Hepatic stellate cell (primary cell): ENCODE measurements around the gene AQP9.
"Not testable (repeated sequence)": the region's sequence is repeated elsewhere in the genome, so short reads cannot be mapped to it uniquely, and the experiment has no call there.

Experiments used
- DNase-seq: peaks from one replicate; pipeline ENCODE4 v3.0.0; 2011; ENCODE audit warnings: low spot score

Gene AQP9, protein sequence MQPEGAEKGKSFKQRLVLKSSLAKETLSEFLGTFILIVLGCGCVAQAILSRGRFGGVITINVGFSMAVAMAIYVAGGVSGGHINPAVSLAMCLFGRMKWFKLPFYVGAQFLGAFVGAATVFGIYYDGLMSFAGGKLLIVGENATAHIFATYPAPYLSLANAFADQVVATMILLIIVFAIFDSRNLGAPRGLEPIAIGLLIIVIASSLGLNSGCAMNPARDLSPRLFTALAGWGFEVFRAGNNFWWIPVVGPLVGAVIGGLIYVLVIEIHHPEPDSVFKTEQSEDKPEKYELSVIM

DNA sequence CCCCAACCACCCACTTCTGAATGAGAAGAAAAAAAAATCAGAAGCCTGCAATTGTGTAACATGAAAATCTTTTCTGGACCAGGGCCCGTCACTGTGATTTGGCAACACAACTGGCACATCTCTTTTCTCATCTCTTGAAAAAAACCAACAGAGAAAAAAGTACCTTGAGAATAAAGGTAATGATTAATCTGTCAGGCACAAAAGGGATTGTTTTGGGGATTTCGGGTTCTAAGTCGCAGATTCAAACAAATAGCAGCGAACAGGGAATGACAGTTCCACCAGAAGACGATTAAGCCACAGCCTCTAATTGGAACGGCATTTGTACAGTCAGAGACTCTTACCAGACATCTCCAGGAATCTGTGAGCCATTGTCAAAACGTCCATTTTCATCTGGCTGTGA is at the start of gene AQP9:
TSS of gene AQP9 (plus strand) at position 276 of the 400 bp plus-strand sequence. CDS start 185 bp downstream, outside the sequence.
- DNase-seq: no peak

DNA sequence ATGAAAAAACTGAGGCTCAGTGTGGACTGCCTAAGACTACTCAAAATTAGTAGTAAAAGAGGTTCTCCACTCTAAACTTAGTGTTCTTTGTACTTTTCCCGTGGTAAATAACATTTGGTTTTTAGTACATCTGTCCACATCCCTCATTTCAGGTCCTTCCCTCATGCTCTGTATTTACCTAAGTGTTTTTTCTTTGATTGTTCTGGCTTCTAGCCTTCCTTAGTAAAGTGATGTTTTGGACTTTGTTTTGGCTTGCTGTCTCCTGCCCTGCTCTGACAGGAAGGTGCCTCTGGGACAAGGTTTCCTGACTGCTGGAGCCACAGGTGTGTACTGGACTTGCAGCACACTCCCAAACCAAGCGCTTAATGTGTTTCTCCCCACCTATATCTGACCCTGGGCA is 42.8 kb upstream of the AQP9 start:
- DNase-seq: no peak

DNA sequence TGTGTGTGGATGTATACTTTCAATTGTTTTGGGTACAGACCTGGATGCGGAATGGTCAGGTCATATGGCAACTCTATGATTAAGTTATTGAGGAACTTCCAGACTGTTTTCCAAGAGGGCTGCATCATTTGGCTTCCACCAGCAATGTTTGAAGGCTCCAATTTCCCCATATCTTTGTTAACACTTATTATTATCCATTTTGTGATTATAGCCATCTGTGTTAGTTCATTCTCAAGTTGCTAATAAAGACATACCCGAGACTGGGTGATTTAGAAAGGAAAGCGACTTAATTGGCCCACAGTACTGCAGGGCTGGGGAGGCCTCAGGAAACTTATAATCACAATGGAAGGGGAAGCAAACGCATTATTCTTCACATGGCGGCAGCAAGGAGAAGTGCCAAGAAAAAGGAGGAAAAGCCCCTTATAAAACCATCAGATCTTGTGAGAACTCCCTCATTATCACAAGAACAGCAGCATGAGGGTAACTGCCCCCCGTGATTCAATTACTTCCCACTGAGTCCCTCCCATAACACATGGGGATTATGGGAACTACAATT is 41.6 kb upstream of the AQP9 start:
- DNase-seq: no peak

DNA sequence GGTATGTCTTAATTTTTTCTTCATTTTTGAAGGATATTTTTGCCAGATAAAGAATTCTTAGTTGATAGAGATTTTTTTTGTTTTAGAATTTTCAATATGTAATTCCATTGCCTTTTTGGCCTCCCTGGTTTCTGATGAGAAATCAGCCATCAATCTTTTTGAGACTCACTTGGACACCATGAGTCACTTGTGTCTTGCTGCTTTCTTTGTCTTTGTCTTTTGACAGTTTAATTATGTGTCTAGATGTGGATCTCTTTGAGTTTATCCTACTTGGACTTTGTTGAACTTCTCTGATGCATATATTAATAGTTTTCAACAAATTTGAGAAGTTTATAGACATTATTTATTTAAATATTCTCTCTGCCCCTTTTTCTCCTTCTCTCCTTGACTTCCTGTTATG is 34.7 kb upstream of the AQP9 start:
- DNase-seq: no peak

DNA sequence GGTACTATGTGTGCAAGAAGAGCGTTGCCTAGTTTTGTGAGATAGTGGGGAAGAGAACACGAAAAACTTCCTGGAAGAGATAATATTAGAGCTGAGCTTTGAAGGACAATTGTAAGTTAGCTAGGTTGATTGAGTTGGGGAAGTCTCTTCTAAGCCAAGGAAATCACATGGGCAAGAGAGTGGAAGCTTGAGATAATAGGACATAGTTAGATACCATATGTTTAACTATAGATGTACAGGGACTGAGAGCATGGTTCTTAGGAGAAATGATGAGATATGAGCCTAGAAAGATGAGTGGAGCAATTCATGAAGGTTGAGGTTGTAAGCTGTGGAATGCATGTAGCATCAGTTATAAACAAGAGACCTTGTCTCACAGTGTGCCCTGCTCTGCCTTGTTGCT is 30.1 kb upstream of the AQP9 start:
- DNase-seq: no peak

DNA sequence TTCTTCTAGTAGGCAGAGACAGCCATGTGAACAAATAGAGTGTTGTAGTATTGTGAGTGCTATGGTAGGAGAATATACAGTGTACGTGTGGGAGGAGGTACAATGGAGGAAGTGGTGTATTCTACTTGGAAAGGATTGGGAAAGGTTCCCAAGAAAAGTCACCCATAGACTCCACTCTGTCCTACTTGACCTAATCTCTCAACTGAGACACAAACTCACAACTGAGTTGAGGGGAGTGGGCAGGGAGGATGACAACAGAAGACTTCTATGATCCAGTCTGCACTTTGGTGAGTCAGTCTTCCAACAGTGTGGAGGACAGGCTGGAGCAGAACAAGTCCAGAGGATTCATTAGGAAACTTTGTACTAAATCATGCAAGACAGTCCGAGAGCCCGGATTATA is 28.8 kb upstream of the AQP9 start:
- DNase-seq: no peak

DNA sequence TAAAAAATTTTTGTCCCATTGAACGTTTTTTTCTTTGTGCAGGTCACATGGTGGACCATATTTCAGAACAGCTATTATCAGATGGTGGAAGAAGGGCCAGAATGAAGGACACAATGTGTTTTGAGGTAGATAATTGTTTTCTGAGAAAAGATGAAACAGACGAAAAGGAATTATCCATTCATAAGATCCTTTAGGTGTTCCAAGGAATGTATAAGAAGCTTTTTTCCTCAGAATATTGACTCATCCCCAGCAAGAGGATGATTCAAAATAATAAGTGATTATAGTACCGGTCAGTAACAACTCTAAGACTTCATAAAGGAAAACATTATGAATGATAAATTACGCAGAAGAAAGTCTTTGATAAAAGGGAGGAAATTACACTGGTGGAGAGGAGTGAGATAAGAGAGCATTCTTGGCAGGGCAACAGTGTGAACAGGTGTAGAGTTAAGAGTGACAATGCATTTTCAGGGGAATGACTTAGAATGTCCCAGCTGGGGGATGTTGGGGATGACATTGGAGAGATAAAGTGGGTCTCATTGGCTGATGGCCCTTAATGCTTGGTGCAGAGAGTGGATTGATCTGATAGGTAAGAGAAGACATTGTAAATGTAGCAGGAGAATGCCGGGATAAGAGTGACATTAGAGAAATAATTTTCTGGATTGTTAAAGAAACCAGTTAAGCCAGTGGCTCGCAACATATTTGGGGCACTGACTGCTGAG is 27.0 kb upstream of the AQP9 start:
- DNase-seq: no peak

DNA sequence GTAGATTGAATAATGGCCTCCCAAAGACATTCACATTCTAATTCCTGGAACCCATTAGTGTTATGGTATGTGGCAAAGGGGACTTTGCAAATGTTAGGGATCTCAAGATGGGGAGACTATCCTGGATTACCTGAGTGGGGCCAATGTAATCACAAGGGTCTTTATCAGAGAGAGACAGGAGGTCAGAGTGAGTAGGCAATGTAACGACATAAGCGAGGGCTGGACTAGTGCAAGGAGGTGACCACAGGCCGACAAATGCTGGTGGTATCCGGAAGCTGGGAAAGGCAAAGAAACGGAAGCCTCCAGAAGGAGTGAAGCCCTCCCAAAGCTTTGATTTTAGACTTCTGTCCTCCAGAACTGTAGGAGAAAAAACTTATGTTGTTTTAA is 26.5 kb upstream of the AQP9 start:
- no peak for DNase-seq

DNA sequence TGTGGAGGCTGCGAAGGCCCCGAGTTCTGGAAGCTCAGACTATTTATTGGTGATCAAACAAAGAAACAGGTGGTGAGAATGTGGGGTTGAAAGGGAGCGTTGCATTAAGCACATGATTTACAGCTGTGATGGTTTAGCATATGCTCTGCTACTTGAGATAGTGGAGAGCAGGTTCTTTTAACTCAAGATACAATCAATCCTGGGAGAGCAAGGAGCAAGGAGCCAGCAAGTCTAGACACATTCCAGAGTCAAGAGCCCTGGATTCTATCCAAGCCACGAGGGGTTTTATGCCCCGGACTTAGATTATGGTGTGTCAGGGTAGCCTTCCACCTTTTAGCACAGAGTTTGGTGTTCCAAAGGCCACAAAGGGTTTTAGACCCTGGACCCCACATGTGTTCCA is 24.8 kb upstream of the AQP9 start:
- DNase-seq: not testable (repeated sequence)

DNA sequence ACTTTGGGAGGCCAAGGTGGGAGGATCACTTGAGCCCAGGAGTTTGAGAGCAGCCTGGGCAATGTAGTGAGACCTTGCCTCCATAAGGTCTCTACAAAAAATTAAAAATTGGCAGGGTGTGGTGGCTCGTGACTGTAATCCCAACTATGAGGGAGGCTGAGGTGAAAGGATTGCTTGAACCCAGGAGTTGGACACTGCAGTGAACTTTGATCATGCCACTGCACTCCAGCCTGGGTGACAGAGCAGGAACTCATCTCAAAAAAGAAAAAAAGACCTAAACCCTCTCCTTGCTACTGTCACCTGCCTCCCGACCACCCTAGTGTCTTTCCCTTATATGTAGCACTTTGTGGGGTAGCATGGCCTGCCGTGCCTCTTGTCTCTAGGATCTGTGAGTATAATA is 23.8 kb upstream of the AQP9 start:
- no peak for DNase-seq

DNA sequence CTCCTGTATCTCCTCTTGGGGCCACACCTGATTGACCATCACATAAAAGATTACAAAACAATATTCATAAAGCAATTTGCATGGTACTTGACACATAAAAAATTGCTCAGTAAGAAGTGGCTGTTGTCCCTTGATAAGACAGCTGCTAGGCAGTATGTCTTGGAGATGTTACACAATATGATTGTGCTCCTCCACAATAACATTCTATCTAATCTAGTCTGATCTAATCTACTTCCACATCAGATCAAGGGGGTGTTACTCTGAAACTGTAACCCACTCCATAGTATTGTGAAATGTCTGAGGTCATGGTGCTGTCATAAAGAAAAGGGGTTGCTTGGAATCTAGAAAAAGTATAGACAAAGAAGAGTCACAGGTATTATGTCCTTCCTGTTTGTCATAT is 23.4 kb upstream of the AQP9 start:
- no peak for DNase-seq

DNA sequence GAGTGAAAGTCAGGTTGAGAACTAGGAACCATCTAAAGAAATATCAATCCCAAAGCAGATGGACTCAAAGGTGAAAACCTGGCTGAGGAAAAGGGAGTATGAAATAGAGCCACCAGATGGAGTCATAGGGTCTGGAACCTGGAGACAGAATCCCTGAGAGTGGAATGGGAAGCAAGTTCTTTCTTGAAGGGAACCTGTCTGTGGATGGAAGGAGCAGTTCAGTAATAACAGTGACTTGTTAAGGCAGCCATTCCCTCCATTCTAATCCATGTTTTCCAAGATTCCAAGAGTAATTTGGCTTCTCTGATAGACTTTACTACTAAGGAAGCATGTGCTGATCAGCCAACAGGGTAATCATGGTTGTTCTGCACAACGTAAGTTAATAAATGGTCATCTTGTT is 22.5 kb upstream of the AQP9 start:
- DNase-seq: no peak

DNA sequence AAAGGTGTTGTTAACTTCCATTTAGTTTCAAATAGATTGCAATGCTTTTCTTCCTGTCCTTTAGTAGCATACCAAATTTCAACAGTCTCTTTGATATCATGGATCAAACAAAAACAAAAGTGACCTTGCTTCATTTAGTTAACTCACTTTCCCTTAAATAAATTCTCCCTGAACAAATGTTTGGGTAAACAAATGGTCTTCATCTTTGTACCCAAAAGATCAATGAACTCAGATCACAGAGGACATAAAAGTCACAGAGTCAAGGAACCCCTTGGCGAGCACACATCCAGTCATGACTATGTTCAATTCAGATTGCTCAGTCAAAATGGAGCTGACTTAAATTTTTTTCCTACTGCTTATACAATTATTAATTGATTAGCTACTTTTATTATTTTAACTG is 20.6 kb upstream of the AQP9 start:
- DNase-seq: no peak

DNA sequence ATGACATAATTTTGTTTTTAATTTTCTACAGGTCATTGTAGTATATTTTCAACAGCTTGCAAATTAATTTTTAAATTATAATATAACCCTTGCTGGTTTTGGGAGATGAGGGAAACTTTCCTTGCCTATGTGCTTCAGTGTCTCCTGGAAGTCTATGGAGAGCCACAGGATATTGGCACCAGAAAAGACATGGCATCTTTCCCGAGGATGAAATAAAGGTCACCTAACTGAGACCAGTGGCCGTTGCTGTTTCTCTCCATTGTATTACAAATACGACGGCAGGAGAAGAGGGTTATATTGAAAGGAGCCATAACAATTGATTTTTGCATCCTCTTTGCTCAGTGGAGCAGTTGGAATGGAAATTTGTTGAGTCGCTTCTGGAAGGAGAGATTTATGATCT is 19.9 kb upstream of the AQP9 start:
- no peak for DNase-seq

DNA sequence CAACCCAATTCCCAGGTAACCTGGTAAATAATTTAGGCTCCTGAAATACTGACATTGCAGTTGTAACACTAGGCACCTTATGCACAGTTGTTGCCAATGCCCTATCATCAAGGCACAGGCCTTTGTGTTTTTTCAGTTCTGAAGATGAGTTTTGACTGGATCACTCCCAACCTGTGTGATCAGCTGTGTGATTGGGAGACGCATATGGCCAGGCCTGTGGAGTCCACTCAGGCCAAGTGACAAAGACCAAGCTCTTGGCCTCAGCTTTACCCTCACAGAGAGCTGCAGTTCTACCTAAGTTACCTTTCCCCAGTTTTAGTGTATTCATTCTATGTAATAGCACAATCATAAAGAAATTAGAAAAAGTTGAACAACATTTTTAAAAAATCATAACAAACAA is 19.2 kb upstream of the AQP9 start:
- DNase-seq: no peak

DNA sequence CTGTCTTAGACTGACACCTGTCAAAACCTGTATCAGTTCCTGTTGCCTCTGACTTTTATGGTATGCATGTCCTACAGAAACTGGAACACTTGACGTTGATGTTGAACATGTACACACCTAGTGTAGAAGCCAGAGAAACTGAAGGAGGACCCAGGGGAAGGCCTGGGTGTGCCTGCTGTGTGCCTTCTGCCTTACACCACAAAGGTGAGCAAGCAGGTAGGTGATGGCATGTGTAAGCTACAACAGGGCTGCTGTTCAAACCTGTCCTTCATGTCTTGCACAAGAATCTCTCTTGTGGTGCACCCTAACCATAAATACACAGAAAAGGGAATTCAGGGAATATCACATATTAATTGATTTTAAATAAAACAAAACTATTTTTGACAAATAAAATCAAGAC is 13.6 kb upstream of the AQP9 start:
- no peak for DNase-seq

DNA sequence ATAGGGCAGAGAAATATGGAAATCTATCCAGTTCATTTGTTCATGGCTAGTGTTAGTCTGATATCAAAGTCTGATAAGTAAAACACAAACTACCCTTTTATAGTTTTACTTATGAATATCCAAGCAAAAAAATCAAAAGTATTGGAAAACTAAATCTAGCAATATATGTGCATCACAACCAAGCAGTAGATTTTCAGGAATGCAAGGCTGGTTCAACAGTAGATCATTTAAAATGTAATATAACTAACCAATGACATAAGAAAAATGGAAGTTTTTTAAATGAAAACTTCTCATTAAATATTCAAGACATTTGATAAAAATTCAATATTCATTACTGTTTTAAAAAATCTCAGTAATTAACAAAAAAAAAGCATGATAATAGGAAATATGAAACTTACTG is 12.8 kb upstream of the AQP9 start:
- DNase-seq: no peak

DNA sequence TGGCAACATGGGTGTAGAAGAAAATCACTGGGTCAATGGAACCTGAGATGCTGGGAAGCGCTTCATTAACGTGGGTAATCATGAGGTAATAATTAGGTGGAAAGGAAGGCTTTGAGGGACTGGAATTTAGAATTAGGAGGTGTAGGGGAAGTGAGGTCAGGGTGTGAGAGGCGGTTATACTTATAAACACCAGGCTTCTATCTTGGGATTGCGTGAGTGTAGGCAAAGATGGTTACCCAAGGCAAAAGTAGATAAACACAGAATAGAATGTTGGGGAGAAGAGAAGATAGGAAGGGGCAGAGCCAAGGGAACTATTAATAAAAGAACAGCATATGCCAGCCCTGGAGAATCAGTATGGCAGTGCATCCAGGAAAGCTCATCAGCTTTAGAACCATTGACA is 3.3 kb upstream of the AQP9 start:
- no peak for DNase-seq

DNA sequence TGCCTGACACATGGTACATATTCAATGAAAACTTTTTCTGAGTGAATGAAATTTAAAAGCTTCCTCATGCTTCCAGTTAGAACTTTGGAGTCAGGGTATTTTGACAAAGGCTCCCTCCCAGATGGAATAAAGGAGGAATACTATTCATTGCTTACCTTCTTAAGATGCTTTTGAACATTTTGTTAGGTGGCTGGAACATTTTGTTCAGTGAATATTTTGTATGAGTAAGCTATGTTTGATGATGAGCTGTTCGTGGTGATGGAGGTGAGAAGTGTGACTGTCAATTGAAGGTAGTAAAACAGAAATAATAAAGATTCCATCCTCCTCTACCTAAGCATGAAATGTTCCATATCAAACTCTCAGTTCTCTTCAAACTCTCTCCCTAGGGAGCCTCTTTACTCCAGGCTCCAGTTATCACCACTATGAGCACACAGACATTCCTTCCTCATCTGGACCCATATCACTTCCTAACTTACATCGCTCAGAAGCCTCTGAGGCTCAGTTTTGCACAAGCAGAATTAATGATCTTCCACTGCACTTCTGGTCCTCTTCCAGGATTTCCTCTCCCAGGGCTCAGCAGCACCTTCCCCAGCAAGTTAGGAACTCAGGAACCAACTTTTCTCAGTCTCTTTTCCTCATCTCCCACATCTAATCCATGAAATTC is 2.5 kb upstream of the AQP9 start:
- DNase-seq: no peak

DNA sequence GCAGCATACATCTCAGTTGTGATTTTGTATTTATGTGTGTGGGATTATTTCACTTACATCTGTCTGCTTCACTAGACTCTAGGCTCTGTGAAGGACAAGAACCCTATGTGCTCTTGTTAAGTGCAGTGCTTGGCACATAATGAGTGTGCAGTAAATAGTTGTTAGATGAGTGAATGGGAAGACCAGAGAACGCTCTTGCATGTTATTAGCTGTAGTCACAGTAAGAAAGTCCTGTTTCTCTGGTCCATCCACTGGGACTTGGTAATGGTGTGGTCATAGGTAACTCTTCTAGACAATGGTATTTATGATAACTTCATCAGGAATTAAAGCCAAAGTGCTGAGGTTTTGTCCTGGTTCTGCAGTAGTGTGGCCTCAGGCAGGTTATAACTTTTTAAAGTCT is 1.4 kb upstream of the AQP9 start:
- no peak for DNase-seq

DNA sequence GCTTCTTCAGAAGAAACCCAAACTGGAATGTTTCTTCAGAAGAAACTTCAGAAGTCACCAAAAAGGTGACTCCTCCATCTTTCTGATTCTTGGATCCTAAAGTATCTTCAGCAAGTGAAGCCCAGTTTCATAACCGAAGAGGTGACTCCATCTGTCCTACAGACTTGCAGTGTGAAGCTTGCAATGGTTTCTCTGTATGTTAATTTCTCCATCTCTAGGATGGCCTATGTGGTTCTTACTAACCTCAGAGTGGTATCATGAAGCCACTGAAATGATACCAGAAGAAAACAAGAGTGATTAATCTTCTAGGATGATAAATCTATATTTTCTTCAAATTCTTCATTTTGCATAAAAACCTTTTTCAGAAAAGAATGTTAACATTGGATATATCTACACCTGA is 495 bp upstream of the AQP9 start:
- no peak for DNase-seq

DNA sequence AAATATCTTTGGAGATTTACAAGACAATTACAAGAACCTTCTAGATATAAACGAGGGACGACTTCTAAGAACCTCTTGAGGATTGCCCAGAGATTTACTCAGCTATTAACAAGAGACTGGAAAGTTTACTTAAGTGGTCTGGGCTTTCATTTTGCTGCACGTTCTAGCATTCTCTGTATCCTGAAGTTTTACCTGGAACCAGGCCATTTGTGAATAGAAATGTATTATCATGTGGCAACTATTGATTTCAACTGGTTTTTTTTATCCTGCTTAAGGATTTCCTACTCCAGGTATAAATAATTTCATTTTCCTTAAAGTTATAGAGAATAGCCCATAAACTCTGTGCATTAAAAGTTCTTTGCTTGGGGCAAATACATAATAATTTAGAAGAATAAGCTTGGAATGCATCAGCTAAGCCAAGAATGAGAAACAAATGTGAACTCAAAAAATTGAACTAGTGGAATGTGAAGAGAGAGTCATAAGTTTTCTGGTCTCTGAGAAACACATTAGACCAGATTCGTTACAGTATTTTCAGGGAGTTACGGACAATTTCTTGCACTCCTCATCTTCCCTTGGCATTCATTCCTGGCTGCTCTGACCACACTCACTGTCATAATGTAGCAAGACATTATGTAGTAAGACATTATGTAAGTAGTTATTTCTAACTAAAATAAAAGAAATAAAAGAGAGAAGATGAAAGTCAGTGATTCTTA is 1.3 kb downstream of the AQP9 start:
- no peak for DNase-seq
